Pancreas (tissue), 10 donors: ENCODE measurements around the gene SUCLG2. TPM values are rescaled to one million over a fixed set of nuclear protein-coding genes. Genes with fewer than 3 reads are reported as not detected.

Experiments
- ATAC-seq, 4 donors: fragments of 200-7000 bp; cut with Tn5 transposase; one replicate each; pipeline versions ENCODE4 v1.8.0 to v1.9.1; 2020; ENCODE audit warnings: mild to moderate bottlenecking in 4 of 4, moderate library complexity in 4 of 4
- DNase-seq, 6 donors: peaks; one replicate each; pipeline ENCODE4 v3.0.0-alpha.2; 2020
- FAIRE-seq: peaks from 2 replicates; lab custom pipeline; 2012; peaks lifted over from hg19 to GRCh38; lab: Jason Lieb, UNC
- H3K27ac ChIP-seq, 4 donors: fragments of 200-600 bp; sonication (generic); 1 replicate in 3 of 4; 2 replicates in 1 of 4; pipeline versions ENCODE4 v1.5.0 to v1.8.0; 2020
- H3K27me3 ChIP-seq, 4 donors: fragments of 200-600 bp; one replicate each; pipeline ENCODE4 v1.8.0; 2021
- H3K36me3 ChIP-seq, 3 donors: fragments of 200-600 bp; sonication (generic) in 1 of 3; one replicate each; pipeline versions ENCODE4 v1.5.0 to v1.8.0; 2020 to 2021
- H3K4me1 ChIP-seq, 3 donors: fragments of 200-600 bp; one replicate each; pipeline ENCODE4 v1.8.0; 2021
- H3K4me3 ChIP-seq, 4 donors: fragments of 200-600 bp; sonication (generic) in 2 of 4; one replicate each; pipeline versions ENCODE4 v1.5.0 to v1.8.0; 2020 to 2021
- H3K9me3 ChIP-seq, 4 donors: fragments of 200-600 bp; one replicate each; pipeline ENCODE4 v1.8.0; 2021
- CTCF ChIP-seq, 4 donors: fragments of 200-600 bp; sonication (generic) in 3 of 4; IDR thresholded peaks; one replicate each; pipeline versions ENCODE4 v1.5.0 to v1.8.0; 2021; ENCODE audit warnings: antibody characterized with exemption in 4 of 4
- WGBS, 2 donors: extraction: QIAGEN DNeasy Blood & Tissue Kit; methylation state at CpG; one replicate each; pipeline ENCODE4 v1.1.7; 2013; 5-methylcytosine and 5-hydroxymethylcytosine counted together
- intact Hi-C, 3 donors: fragments of 100-400 bp; cut with DNase I; formaldehyde crosslinking; loops; one replicate each; pipeline versions ENCODE4 v1.11.1 to v1.14.2; 2022
- polyA plus RNA-seq, 2 donors: library from polyadenylated mRNA; stranded (reverse); fragments of 200-250 nt; gene quantifications; one replicate each; pipeline ENCODE4 v1.2.3, GENCODE V29; 2013
- total RNA-seq, 6 donors: library from RNA; stranded (reverse); fragmentation: NEBNext Ultra II Directional in 4 of 6; extraction: Animal tissue kit (Norgen Biotek cat#: 25700) in 4 of 6; gene quantifications; one replicate each; pipeline versions ENCODE4 v1.2.1 to v1.2.4, GENCODE V29; 2021 to 2023
- donor health status: healthy with polysubstance abuse.
- donor health status: DM: no; HTN: no; CAD: no; lungs with moderate emphysema.
- donor health status: DM: no; HTN: no; CAD: no.
- donor health status: control.
- donor health status: control.
- donor health status: Bipolar disorder and iron deficiency.
- donor health status: DM: yes; HTN: yes; CAD: no.
- donor health status: DM: no; HTN: no; CAD: no.
- donor health status: DM: no; HTN: no; CAD: no.
- donor health status: DM: yes; HTN: yes; CAD: no.

The SUCLG2 gene
- total and polyA plus RNA-seq, 8 donors = 16.4 to 34.4 (median 28.9) TPM

GRCh38 chr3:67654844-67655177 lies 399 bp upstream of the SUCLG2 start:
- Histone ChIP-seq H3K36me3 (no peaks in the 10 kb centered on the region), H3K27ac (peak overlapping the region; percentile 89 to 96 (median 94)), H3K27me3 (no peaks in the 10 kb centered on the region), H3K9me3 (no peaks in the 10 kb centered on the region), H3K4me1 (peaks cover 0 to 11% (median 0%) of the 10 kb centered on the region in 3 donors), H3K4me3 (peak overlapping the region; percentile 40 to 95 (median 90))
- ATAC-seq (peak; percentile 15 to 45 (median 36)), DNase-seq (no peak), FAIRE-seq (no peak)
- 4 to 5% methylated on average over 11 of the region's 11 CpGs for WGBS, 2 donors
- no peak for TF ChIP-seq CTCF (IDR thresholded peaks at IDR 0.05)
- intact Hi-C loops = no loop called here

GRCh38 chr3:67653425-67654098 lies 850 bp downstream of the SUCLG2 start:
- intact Hi-C loops = no loop called here
- peak overlapping the region; percentile 40 to 95 (median 90) for H3K4me3 ChIP-seq
- peak overlapping the region; percentile 89 to 96 (median 94) for H3K27ac ChIP-seq
- peaks cover under 1 to 22% (median 5%) of the 10 kb centered on the region in 3 donors for H3K4me1 ChIP-seq
- no peaks in the 10 kb centered on the region for H3K27me3 ChIP-seq
- ATAC-seq (peak; percentile 40 to 65 (median 61)), DNase-seq (no peak), FAIRE-seq (no peak)
- TF ChIP-seq CTCF (IDR thresholded peaks at IDR 0.05) = no peak
- no peaks in the 10 kb centered on the region for H3K36me3 ChIP-seq
- no peaks in the 10 kb centered on the region for H3K9me3 ChIP-seq
- 12 to 14% methylated on average over 8 of the region's 8 CpGs for WGBS, 2 donors

GRCh38 chr3:67650084-67650483 lies 4.3 kb downstream of the SUCLG2 start:
- Histone ChIP-seq H3K4me1 (peaks cover 5 to 36% (median 15%) of the 10 kb centered on the region in 3 donors), H3K27ac (no peak overlapping the region), H3K27me3 (no peaks in the 10 kb centered on the region), H3K9me3 (no peaks in the 10 kb centered on the region), H3K36me3 (no peaks in the 10 kb centered on the region), H3K4me3 (no peak overlapping the region)
- WGBS, 2 donors = 7 to 16% methylated on average over 2 of the region's 2 CpGs
- DNase-seq (no peak), FAIRE-seq (no peak), ATAC-seq (no peak)
- intact Hi-C loops = no loop called here
- no peak for TF ChIP-seq CTCF (IDR thresholded peaks at IDR 0.05)

- 46 to 56% methylated on average over 3 of the region's 3 CpGs for WGBS, 2 donors
These were observed 4.7 kb downstream of the SUCLG2 start for GRCh38 chr3:67649681-67650080.

More at GRCh38 chr3:67649681-67650080, 4.7 kb downstream of the SUCLG2 start:
- no peak overlapping the region for H3K27ac ChIP-seq
- no peaks in the 10 kb centered on the region for H3K27me3 ChIP-seq
- FAIRE-seq = no peak
- intact Hi-C loops = no loop called here
- no peak for ATAC-seq
- H3K9me3 ChIP-seq = no peaks in the 10 kb centered on the region
- peaks cover 5 to 36% (median 15%) of the 10 kb centered on the region in 3 donors for H3K4me1 ChIP-seq
- no peak overlapping the region for H3K4me3 ChIP-seq
- H3K36me3 ChIP-seq = no peaks in the 10 kb centered on the region
- no peak for DNase-seq
- TF ChIP-seq CTCF (IDR thresholded peaks at IDR 0.05) = no peak
